IMR-90 (cell line): ENCODE data around the gene GRIK1. TPM values are rescaled to one million over a fixed set of nuclear protein-coding genes. Genes with fewer than 3 reads are reported as not detected.

Experiments used
- ATAC-seq: fragments of 200-7000 bp; cut with Tn5 transposase; 2 replicates; pipeline ENCODE4 v1.9.1; 2020; ENCODE audit warnings: low read depth, mild to moderate bottlenecking, moderate library complexity
- BruUV-seq: library from RNA; stranded (reverse); fragments of 400-500 nt; replicated peaks from 2 replicates; lab custom pipeline; 2021; lab: Mats Ljungman, UMichigan
- CTCF ChIA-PET: fragments of 300-600 bp; formaldehyde crosslinking; extraction: SDS; loops from one replicate; lab custom pipeline; 2021; ENCODE audit warnings: antibody characterized with exemption; lab: Yijun Ruan, JAX
- POLR2A ChIA-PET: fragments of 300-600 bp; sonication (Branson Sonifier 250); formaldehyde crosslinking; loops from one replicate; lab custom pipeline; 2022; ENCODE audit warnings: antibody characterized with exemption; ENCODE audit not compliant: unreplicated experiment; lab: Charles Lee
- DNase-seq: peaks from one replicate; pipeline ENCODE4 v3.0.0; 2013
- H2AFZ ChIP-seq: replicated peaks from 2 replicates; pipeline ENCODE3; 2013; ENCODE audit warnings: low read length, mild to moderate bottlenecking; ENCODE audit not compliant: poor library complexity
- H2AK5ac ChIP-seq: 2 replicates; pipeline ENCODE4 v1.6.1; 2013; ENCODE audit warnings: low read depth, low read length, inconsistent platforms
- H2AK9ac ChIP-seq: replicated peaks from 2 replicates; pipeline ENCODE3; 2013; ENCODE audit warnings: mild to moderate bottlenecking, low read depth, low read length, moderate library complexity; ENCODE audit not compliant: poor library complexity
- H2BK120ac ChIP-seq: 2 replicates; pipeline ENCODE4 v1.6.1; 2013; ENCODE audit warnings: low read depth, low read length, inconsistent platforms
- H2BK15ac ChIP-seq: 3 replicates; pipeline ENCODE4 v1.6.1; 2013; ENCODE audit warnings: low read depth, low read length, inconsistent platforms
- H2BK20ac ChIP-seq: 2 replicates; pipeline ENCODE4 v1.6.1; 2013; ENCODE audit warnings: low read depth, mild to moderate bottlenecking, inconsistent platforms, low read length, moderate library complexity
- H2BK5ac ChIP-seq: 2 replicates; pipeline ENCODE4 v1.6.1; 2013; ENCODE audit warnings: mild to moderate bottlenecking, low read depth, low read length, inconsistent platforms; ENCODE audit not compliant: poor library complexity, severe bottlenecking
- H3K14ac ChIP-seq: replicated peaks from 2 replicates; pipeline ENCODE4 v1.6.1; 2013; ENCODE audit warnings: low read depth, low read length, inconsistent platforms
- H3K18ac ChIP-seq: 2 replicates; pipeline ENCODE4 v1.6.1; 2013; ENCODE audit warnings: low read depth, low read length, control low read depth
- H3K23ac ChIP-seq: 2 replicates; pipeline ENCODE4 v1.6.1; 2013; ENCODE audit warnings: low read depth, low read length, inconsistent platforms
- H3K27ac ChIP-seq: 2 replicates; pipeline ENCODE4 v1.5.1; 2013; ENCODE audit warnings: mild to moderate bottlenecking, control low read depth, low read length; ENCODE audit not compliant: insufficient read depth
- H3K27me3 ChIP-seq: 2 replicates; pipeline ENCODE4 v1.6.1; 2013; ENCODE audit warnings: low read length; ENCODE audit not compliant: control insufficient read depth, insufficient read depth
- H3K36me3 ChIP-seq: 2 replicates; pipeline ENCODE4 v1.6.1; 2013; ENCODE audit warnings: low read length, mixed read lengths; ENCODE audit not compliant: control insufficient read depth, insufficient read depth
- H3K4ac ChIP-seq: 2 replicates; pipeline ENCODE4 v1.6.1; 2013; ENCODE audit warnings: low read depth, low read length, inconsistent platforms
- H3K4me1 ChIP-seq: 2 replicates; pipeline ENCODE4 v1.6.1; 2013; ENCODE audit warnings: low read length, mixed read lengths; ENCODE audit not compliant: control insufficient read depth, insufficient read depth
- H3K4me2 ChIP-seq: 2 replicates; pipeline ENCODE4 v1.6.1; 2013; ENCODE audit warnings: low read depth, mild to moderate bottlenecking, control low read depth, low read length, moderate library complexity
- H3K4me3 ChIP-seq: 2 replicates; pipeline ENCODE4 v1.5.1; 2013; ENCODE audit warnings: low read depth, mild to moderate bottlenecking, control low read depth, low read length, moderate library complexity; ENCODE audit not compliant: insufficient read depth
- H3K56ac ChIP-seq: 2 replicates; pipeline ENCODE4 v1.6.1; 2013; ENCODE audit warnings: low read length, inconsistent platforms; ENCODE audit not compliant: insufficient read depth; ENCODE audit errors: extremely low read depth
- H3K79me1 ChIP-seq, 2 experiments: 2 replicates each; pipeline ENCODE4 v1.6.1; 2013; ENCODE audit warnings: low read length in 2 of 2, inconsistent platforms in 1 of 2, low read depth in 1 of 2
- H3K9ac ChIP-seq: 2 replicates; pipeline ENCODE4 v1.6.1; 2013; ENCODE audit warnings: low read depth, low read length, control low read depth
- H3K9me1 ChIP-seq: 2 replicates; pipeline ENCODE4 v1.6.1; 2013; ENCODE audit warnings: low read length, inconsistent platforms; ENCODE audit not compliant: insufficient read depth
- H3K9me3 ChIP-seq: 2 replicates; pipeline ENCODE4 v1.6.1; 2013; ENCODE audit warnings: low read length; ENCODE audit not compliant: control insufficient read depth, insufficient read depth
- H4K20me1 ChIP-seq: 2 replicates; pipeline ENCODE4 v1.6.1; 2013; ENCODE audit warnings: low read length, inconsistent platforms; ENCODE audit not compliant: insufficient read depth
- H4K5ac ChIP-seq: 2 replicates; pipeline ENCODE4 v1.6.1; 2013; ENCODE audit warnings: mild to moderate bottlenecking, low read depth, low read length, control low read depth
- H4K8ac ChIP-seq, 2 experiments: 2 replicates each; pipeline ENCODE4 v1.6.1; 2013; ENCODE audit warnings: low read depth in 2 of 2, low read length in 2 of 2, control low read depth in 1 of 2, inconsistent platforms in 1 of 2
- H4K91ac ChIP-seq: 2 replicates; pipeline ENCODE4 v1.6.1; 2013; ENCODE audit warnings: low read depth, low read length, inconsistent platforms; ENCODE audit not compliant: insufficient read depth
- BHLHE40 ChIP-seq: fragments of 150-350 bp; IDR thresholded peaks from 2 replicates; pipeline ENCODE4 v1.6.1; 2016; ENCODE audit warnings: mild to moderate bottlenecking, low read depth, low read length
- CEBPB ChIP-seq: IDR thresholded peaks from 2 replicates; pipeline ENCODE4 v1.6.1; 2012; ENCODE audit warnings: low read depth, low read length, improper control_type of control experiment
- FOS ChIP-seq: fragments of 150-350 bp; IDR thresholded peaks from 2 replicates; pipeline ENCODE4 v1.6.1; 2016; ENCODE audit warnings: low read depth, low read length
- MAFK ChIP-seq: IDR thresholded peaks from 2 replicates; pipeline ENCODE4 v1.6.1; 2012; ENCODE audit warnings: low read depth, low read length, improper control_type of control experiment
- MAZ ChIP-seq: IDR thresholded peaks from 2 replicates; pipeline ENCODE4 v1.6.1; 2012; ENCODE audit warnings: low read depth, mild to moderate bottlenecking, low read length, improper control_type of control experiment, moderate library complexity, borderline replicate concordance
- NFE2L2 ChIP-seq: fragments of 150-350 bp; IDR thresholded peaks from 2 replicates; pipeline ENCODE4 v1.6.1; 2016; ENCODE audit warnings: low read depth, mild to moderate bottlenecking, low read length
- POLR2A ChIP-seq: IDR thresholded peaks from 2 replicates; pipeline ENCODE4 v1.6.1; 2012; ENCODE audit warnings: mild to moderate bottlenecking, low read depth, low read length
- RFX5 ChIP-seq: IDR thresholded peaks from 2 replicates; pipeline ENCODE4 v1.8.0; 2012; ENCODE audit warnings: low read depth, mild to moderate bottlenecking, low read length, moderate library complexity
- SMC3 ChIP-seq: fragments of 150-350 bp; IDR thresholded peaks from 2 replicates; pipeline ENCODE4 v1.6.1; 2016; ENCODE audit warnings: low read depth, mild to moderate bottlenecking, antibody characterized with exemption, low read length, moderate library complexity
- WGBS, 2 experiments: methylation state at CpG; one replicate each; pipeline versions ENCODE4 v1.1.5 to v1.1.7; 2013; ENCODE audit warnings: missing lambda C conversion rate in 2 of 2; ENCODE audit not compliant: insufficient read length in 1 of 2; ENCODE audit errors: extremely low coverage in 2 of 2; 5-methylcytosine and 5-hydroxymethylcytosine counted together
- dilution Hi-C: fragments of 300-500 bp; cut with HindIII; formaldehyde crosslinking; loops from one replicate; pipeline ENCODE4 v1.14.3; 2018; ENCODE audit warnings: low sequenced_read_pairs; ENCODE audit not compliant: unreplicated experiment
- in situ Hi-C: fragments of 300-500 bp; cut with MboI; formaldehyde crosslinking; loops from 3 replicates; pipeline ENCODE4 v1.14.3; 2019; ENCODE audit warnings: low sequenced_read_pairs, inconsistent platforms, mixed read lengths
- intact Hi-C: fragments of 100-400 bp; cut with micrococcal nuclease; formaldehyde crosslinking; loops from 2 replicates; pipeline ENCODE4 v1.10.0; 2022
- polyA plus RNA-seq, 3 experiments: library from polyadenylated mRNA; depleted of rRNA; stranded (reverse); fragments of >200 nt; gene quantifications; 2 replicates each; pipeline ENCODE4 v1.2.3, GENCODE V29; 2012; ENCODE audit warnings: low replicate concordance in 1 of 3
- total RNA-seq: library from RNA; depleted of rRNA; stranded (reverse); fragments of >200 nt; gene quantifications from 2 replicates; pipeline ENCODE4 v1.2.3, GENCODE V29; 2012
- TF ChIP-seq, protein P1 (sequence below): conservative IDR thresholded peaks from 2 replicates; pipeline ENCODE4 v1.5.1; 2012; ENCODE audit warnings: mild to moderate bottlenecking, low read depth, low read length, improper control_type of control experiment
- TF ChIP-seq, protein P2 (sequence below): fragments of 150-350 bp; IDR thresholded peaks from 2 replicates; pipeline ENCODE4 v1.6.1; 2017; ENCODE audit warnings: mild to moderate bottlenecking, antibody characterized with exemption, low read length, low read depth

GRIK1 gene
- total and polyA plus RNA-seq, 2 of the 4 experiments (the other 2 are of a cell fraction) = not detected

DNA sequence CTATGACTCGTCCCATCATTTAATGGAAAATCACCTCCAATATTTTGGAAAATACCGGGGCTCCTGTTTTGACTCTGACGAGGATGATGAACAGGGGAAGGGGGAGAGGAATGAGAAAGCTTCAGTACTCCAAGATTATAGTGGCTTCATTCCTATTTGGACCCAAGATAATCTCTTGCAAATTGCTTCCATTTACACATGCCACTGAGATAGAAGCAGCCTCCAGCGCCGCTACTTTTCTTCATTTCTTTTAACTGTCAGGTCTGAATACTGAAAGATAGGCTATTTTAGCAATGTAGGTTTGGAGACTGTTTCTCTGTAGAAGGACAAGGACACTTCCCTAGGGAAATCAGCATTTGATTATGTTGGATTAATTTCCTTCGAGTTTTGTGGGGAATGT lies 565 bp upstream of the GRIK1 start:
- Histone ChIP-seq H3K14ac (no peak overlapping the region), H4K20me1 (no peaks in the 10 kb centered on the region), H3K4ac (no peak overlapping the region), H4K91ac (no peak overlapping the region), H3K27ac (no peak overlapping the region), H3K4me3 (no peak overlapping the region), H2BK120ac (no peak overlapping the region), H4K5ac (no peak overlapping the region), H3K9me1 (no peaks in the 10 kb centered on the region), H2BK5ac (no peak overlapping the region), H2BK20ac (no peak overlapping the region), H3K9me3 (no peaks in the 10 kb centered on the region), H3K4me2 (no peak overlapping the region), H3K36me3 (no peaks in the 10 kb centered on the region), H4K8ac (no peak overlapping the region), H3K4me1 (no peaks in the 10 kb centered on the region), H2AK5ac (no peak overlapping the region), H3K23ac (no peak overlapping the region), H3K27me3 (peaks cover 20% of the 10 kb centered on the region), H2AFZ (no peak overlapping the region), H2BK15ac (no peak overlapping the region), H3K18ac (no peak overlapping the region), H3K56ac (no peak overlapping the region), H3K9ac (no peak overlapping the region), H2AK9ac (no peak overlapping the region), H3K79me1 (no peaks in the 10 kb centered on the region)
- TF ChIP-seq, protein P1, sequence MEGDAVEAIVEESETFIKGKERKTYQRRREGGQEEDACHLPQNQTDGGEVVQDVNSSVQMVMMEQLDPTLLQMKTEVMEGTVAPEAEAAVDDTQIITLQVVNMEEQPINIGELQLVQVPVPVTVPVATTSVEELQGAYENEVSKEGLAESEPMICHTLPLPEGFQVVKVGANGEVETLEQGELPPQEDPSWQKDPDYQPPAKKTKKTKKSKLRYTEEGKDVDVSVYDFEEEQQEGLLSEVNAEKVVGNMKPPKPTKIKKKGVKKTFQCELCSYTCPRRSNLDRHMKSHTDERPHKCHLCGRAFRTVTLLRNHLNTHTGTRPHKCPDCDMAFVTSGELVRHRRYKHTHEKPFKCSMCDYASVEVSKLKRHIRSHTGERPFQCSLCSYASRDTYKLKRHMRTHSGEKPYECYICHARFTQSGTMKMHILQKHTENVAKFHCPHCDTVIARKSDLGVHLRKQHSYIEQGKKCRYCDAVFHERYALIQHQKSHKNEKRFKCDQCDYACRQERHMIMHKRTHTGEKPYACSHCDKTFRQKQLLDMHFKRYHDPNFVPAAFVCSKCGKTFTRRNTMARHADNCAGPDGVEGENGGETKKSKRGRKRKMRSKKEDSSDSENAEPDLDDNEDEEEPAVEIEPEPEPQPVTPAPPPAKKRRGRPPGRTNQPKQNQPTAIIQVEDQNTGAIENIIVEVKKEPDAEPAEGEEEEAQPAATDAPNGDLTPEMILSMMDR = no peak
- TF ChIP-seq POLR2A = no peak
- no peak for TF ChIP-seq RFX5
- TF ChIP-seq MAZ = no peak
- no peak for TF ChIP-seq NFE2L2
- TF ChIP-seq MAFK = no peak
- TF ChIP-seq CEBPB = no peak
- TF ChIP-seq, protein P2, sequence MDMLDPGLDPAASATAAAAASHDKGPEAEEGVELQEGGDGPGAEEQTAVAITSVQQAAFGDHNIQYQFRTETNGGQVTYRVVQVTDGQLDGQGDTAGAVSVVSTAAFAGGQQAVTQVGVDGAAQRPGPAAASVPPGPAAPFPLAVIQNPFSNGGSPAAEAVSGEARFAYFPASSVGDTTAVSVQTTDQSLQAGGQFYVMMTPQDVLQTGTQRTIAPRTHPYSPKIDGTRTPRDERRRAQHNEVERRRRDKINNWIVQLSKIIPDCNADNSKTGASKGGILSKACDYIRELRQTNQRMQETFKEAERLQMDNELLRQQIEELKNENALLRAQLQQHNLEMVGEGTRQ = no peak
- no peak for TF ChIP-seq SMC3
- TF ChIP-seq FOS = no peak
- no peak for TF ChIP-seq BHLHE40
- in situ Hi-C loops (no loop called here), intact Hi-C loops (no loop called here), dilution Hi-C loops (no loop called here)
- POLR2A ChIA-PET = no interaction called here
- WGBS, 2 experiments = no CpG with 5 or more reads among the region's 6 CpGs
- ATAC-seq (no peak), DNase-seq (no peak)
- BruUV-seq = no TSS peak
- CTCF ChIA-PET = no interaction called here
